H9 (cell line): ENCODE data around the gene INPP5A. TPM values are rescaled to one million over a fixed set of nuclear protein-coding genes. Genes with fewer than 3 reads are reported as not detected.

Experiments
- DNase-seq: peaks from one replicate; pipeline ENCODE4 v3.0.0-alpha.2; 2017
- H2AFZ ChIP-seq: one replicate; pipeline ENCODE4 v1.6.1; 2013; ENCODE audit warnings: mild to moderate bottlenecking, low read length, control low read depth, moderate library complexity
- H2AK5ac ChIP-seq: 2 replicates; pipeline ENCODE4 v1.6.1; 2013; ENCODE audit warnings: low read length, control low read depth, mixed read lengths; ENCODE audit not compliant: insufficient read length
- H2BK120ac ChIP-seq: one replicate; pipeline ENCODE4 v1.6.1; 2013; ENCODE audit warnings: low read depth, mild to moderate bottlenecking, low read length, control low read depth, inconsistent platforms; ENCODE audit not compliant: poor library complexity, severe bottlenecking
- H2BK12ac ChIP-seq: 2 replicates; pipeline ENCODE4 v1.6.1; 2013; ENCODE audit warnings: low read length, control low read depth, mixed read lengths, low read depth; ENCODE audit not compliant: insufficient read length
- H2BK15ac ChIP-seq: 2 replicates; pipeline ENCODE4 v1.6.1; 2013; ENCODE audit warnings: low read depth, low read length, control low read depth
- H2BK20ac ChIP-seq: one replicate; pipeline ENCODE4 v1.6.1; 2013; ENCODE audit warnings: low read depth, mild to moderate bottlenecking, low read length, control low read depth, inconsistent platforms; ENCODE audit not compliant: poor library complexity, severe bottlenecking
- H2BK5ac ChIP-seq: 2 replicates; pipeline ENCODE4 v1.6.1; 2013; ENCODE audit warnings: low read length, control low read depth, mixed read lengths; ENCODE audit not compliant: insufficient read length
- H3K14ac ChIP-seq: 2 replicates; pipeline ENCODE4 v1.6.1; 2013; ENCODE audit warnings: low read length, control low read depth; ENCODE audit not compliant: insufficient read depth
- H3K18ac ChIP-seq: 2 replicates; pipeline ENCODE4 v1.6.1; 2013; ENCODE audit warnings: low read depth, mild to moderate bottlenecking, mixed read lengths, low read length, control low read depth; ENCODE audit not compliant: insufficient read length
- H3K23ac ChIP-seq: 2 replicates; pipeline ENCODE4 v1.6.1; 2013; ENCODE audit warnings: low read length, control low read depth, mixed read lengths, low read depth; ENCODE audit not compliant: insufficient read length
- H3K23me2 ChIP-seq: 2 replicates; pipeline ENCODE4 v1.6.1; 2013; ENCODE audit warnings: low read depth, mild to moderate bottlenecking, mixed read lengths, low read length, control low read depth; ENCODE audit not compliant: insufficient read length, poor library complexity, severe bottlenecking
- H3K27ac ChIP-seq: 2 replicates; pipeline ENCODE4 v1.5.1; 2013; ENCODE audit warnings: low read length, control low read depth, mixed read lengths, low read depth; ENCODE audit not compliant: insufficient read length
- H3K27me3 ChIP-seq: 2 replicates; pipeline ENCODE4 v1.6.1; 2013; ENCODE audit warnings: low read length, control low read depth, inconsistent platforms; ENCODE audit not compliant: insufficient read depth
- H3K4ac ChIP-seq: 2 replicates; pipeline ENCODE4 v1.6.1; 2013; ENCODE audit warnings: low read depth, mild to moderate bottlenecking, control low read depth, inconsistent platforms, low read length, moderate library complexity
- H3K4me1 ChIP-seq: 2 replicates; pipeline ENCODE4 v1.6.1; 2013; ENCODE audit warnings: low read length, control low read depth, inconsistent platforms; ENCODE audit not compliant: insufficient read depth
- H3K4me2 ChIP-seq: 2 replicates; pipeline ENCODE4 v1.6.1; 2013; ENCODE audit warnings: low read length, control low read depth, mixed read lengths; ENCODE audit not compliant: insufficient read length, insufficient read depth
- H3K56ac ChIP-seq: 2 replicates; pipeline ENCODE4 v1.6.1; 2013; ENCODE audit warnings: low read depth, mild to moderate bottlenecking, mixed read lengths, low read length, control low read depth; ENCODE audit not compliant: insufficient read length
- H3K79me1 ChIP-seq: 2 replicates; pipeline ENCODE4 v1.6.1; 2013; ENCODE audit warnings: low read depth, mild to moderate bottlenecking, moderate library complexity, low read length, control low read depth, inconsistent platforms; ENCODE audit not compliant: insufficient read depth, poor library complexity, severe bottlenecking
- H3K79me2 ChIP-seq: 2 replicates; pipeline ENCODE4 v1.6.1; 2013; ENCODE audit warnings: low read length, control low read depth, inconsistent platforms; ENCODE audit not compliant: insufficient read depth
- H3K9ac ChIP-seq: 2 replicates; pipeline ENCODE4 v1.6.1; 2013; ENCODE audit warnings: low read length, control low read depth, mixed read lengths; ENCODE audit not compliant: insufficient read length; ENCODE audit errors: extremely low read depth
- H3K9me3 ChIP-seq: one replicate; pipeline ENCODE4 v1.6.1; 2013; ENCODE audit warnings: low read depth, low read length, inconsistent platforms; ENCODE audit not compliant: control insufficient read depth
- H3T11ph ChIP-seq: one replicate; pipeline ENCODE4 v1.6.1; 2013; ENCODE audit warnings: mild to moderate bottlenecking, low read length, control low read depth, inconsistent platforms
- H4K20me1 ChIP-seq: one replicate; pipeline ENCODE4 v1.6.1; 2013; ENCODE audit not compliant: control insufficient read depth, insufficient read length, insufficient read depth
- H4K5ac ChIP-seq: 2 replicates; pipeline ENCODE4 v1.6.1; 2013; ENCODE audit warnings: low read depth, mild to moderate bottlenecking, mixed read lengths, low read length, control low read depth; ENCODE audit not compliant: insufficient read length
- H4K8ac ChIP-seq: replicated peaks from 2 replicates; pipeline ENCODE4 v1.6.1; 2013; ENCODE audit warnings: low read length, control low read depth, mixed read lengths, low read depth; ENCODE audit not compliant: insufficient read length
- H4K91ac ChIP-seq: 2 replicates; pipeline ENCODE4 v1.6.1; 2013; ENCODE audit warnings: low read depth, mild to moderate bottlenecking, moderate library complexity, mixed read lengths, low read length, control low read depth; ENCODE audit not compliant: insufficient read length
- H3K27ac Mint-ChIP-seq, 3 experiments: 2 replicates in 2 of 3; 3 replicates in 1 of 3; pipeline ENCODE4 v1.8.0; 2020 to 2021; ENCODE audit warnings: mixed read lengths in 3 of 3, mild to moderate bottlenecking in 1 of 3, moderate library complexity in 1 of 3
- H3K27me3 Mint-ChIP-seq: 2 replicates; pipeline ENCODE4 v1.8.0; 2021; ENCODE audit warnings: low read depth, mild to moderate bottlenecking, moderate library complexity, mixed read lengths
- H3K36me3 Mint-ChIP-seq, 3 experiments: 2 replicates in 2 of 3; 3 replicates in 1 of 3; pipeline ENCODE4 v1.8.0; 2020 to 2021; ENCODE audit warnings: low read depth in 3 of 3, mixed read lengths in 3 of 3; ENCODE audit not compliant: insufficient read depth in 1 of 3
- H3K4me1 Mint-ChIP-seq, 2 experiments: 2 replicates each; pipeline ENCODE4 v1.8.0; 2020; ENCODE audit warnings: mixed read lengths in 2 of 2
- H3K4me3 Mint-ChIP-seq, 2 experiments: 2 replicates in 1 of 2; 3 replicates in 1 of 2; pipeline ENCODE4 v1.8.0; 2020 to 2021; ENCODE audit warnings: mild to moderate bottlenecking in 2 of 2, mixed read lengths in 2 of 2, moderate library complexity in 1 of 2
- H3K9me3 Mint-ChIP-seq, 2 experiments: 2 replicates in 1 of 2; 3 replicates in 1 of 2; pipeline ENCODE4 v1.8.0; 2020; ENCODE audit warnings: mild to moderate bottlenecking in 2 of 2, mixed read lengths in 2 of 2, moderate library complexity in 1 of 2
- WGBS: extraction: QIAGEN DNeasy Blood & Tissue Kit; methylation state at CpG from one replicate; pipeline ENCODE4 v1.1.7; 2013; ENCODE audit warnings: missing lambda C conversion rate, low lambda C conversion rate, mixed read lengths; ENCODE audit not compliant: insufficient read length; ENCODE audit errors: extremely low coverage; 5-methylcytosine and 5-hydroxymethylcytosine counted together
- total RNA-seq: library from RNA; stranded (reverse); gene quantifications from 2 replicates; pipeline ENCODE4 v1.2.1, GENCODE V29; 2021
- TF ChIP-seq, protein P1 (sequence below): fragments of 200-600 bp; sonication (generic); conservative IDR thresholded peaks from 3 replicates; pipeline ENCODE4 v1.8.0; 2021; ENCODE audit warnings: antibody characterized with exemption, mild to moderate bottlenecking

Gene INPP5A
- total RNA-seq, 1 experiment from 2014 or later: 17.7 TPM

DNA sequence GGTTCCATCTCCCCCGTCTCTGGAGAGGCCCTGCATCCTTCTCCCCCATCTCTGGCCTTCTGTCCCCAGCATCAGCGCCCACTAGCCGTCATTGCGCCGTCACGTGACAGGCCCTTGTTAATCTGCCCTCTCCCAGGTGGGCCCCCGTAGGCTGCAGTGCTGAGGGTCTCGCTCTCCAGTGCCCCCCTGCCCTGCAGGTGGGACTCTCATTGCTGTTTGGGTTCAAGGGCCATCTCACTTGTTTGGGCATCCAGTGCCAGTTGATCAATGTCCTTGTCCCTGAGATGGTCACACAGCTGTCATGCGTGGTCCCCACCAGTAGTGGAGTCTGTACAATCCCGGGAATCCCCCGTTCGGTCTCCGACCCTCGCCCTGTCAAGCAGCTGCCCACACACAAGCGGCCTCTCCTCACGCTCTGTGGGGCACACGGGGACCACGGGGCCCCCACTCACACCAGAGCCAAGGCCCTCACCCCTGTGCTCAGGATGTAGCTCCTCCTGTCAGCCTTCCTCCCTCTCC lies 114.0 kb downstream of the INPP5A start:
- H3K23ac ChIP-seq: no peak overlapping the region
- no peak overlapping the region for H2BK120ac ChIP-seq
- no peaks in the 10 kb centered on the region for H3K27me3 ChIP-seq
- TF ChIP-seq, protein P1, sequence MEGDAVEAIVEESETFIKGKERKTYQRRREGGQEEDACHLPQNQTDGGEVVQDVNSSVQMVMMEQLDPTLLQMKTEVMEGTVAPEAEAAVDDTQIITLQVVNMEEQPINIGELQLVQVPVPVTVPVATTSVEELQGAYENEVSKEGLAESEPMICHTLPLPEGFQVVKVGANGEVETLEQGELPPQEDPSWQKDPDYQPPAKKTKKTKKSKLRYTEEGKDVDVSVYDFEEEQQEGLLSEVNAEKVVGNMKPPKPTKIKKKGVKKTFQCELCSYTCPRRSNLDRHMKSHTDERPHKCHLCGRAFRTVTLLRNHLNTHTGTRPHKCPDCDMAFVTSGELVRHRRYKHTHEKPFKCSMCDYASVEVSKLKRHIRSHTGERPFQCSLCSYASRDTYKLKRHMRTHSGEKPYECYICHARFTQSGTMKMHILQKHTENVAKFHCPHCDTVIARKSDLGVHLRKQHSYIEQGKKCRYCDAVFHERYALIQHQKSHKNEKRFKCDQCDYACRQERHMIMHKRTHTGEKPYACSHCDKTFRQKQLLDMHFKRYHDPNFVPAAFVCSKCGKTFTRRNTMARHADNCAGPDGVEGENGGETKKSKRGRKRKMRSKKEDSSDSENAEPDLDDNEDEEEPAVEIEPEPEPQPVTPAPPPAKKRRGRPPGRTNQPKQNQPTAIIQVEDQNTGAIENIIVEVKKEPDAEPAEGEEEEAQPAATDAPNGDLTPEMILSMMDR: no peak
- Mint-ChIP-seq H3K9me3 (no peaks in the 10 kb centered on the region), H3K27ac (peak overlapping the region in 1 of 3 experiments; percentile 53; a peak in 1 of 7 replicates), H3K4me3 (no peak overlapping the region), H3K36me3 (no peaks in the 10 kb centered on the region; a peak in 1 of 7 replicates), H3K4me1 (peaks cover 5 to 17% of the 10 kb centered on the region in 2 experiments; a peak in 2 of 4 replicates), H3K27me3 (no peaks in the 10 kb centered on the region)
- no peaks in the 10 kb centered on the region for H3K79me1 ChIP-seq
- no peaks in the 10 kb centered on the region for H3K9me3 ChIP-seq
- no peaks in the 10 kb centered on the region for H3K79me2 ChIP-seq
- no peak overlapping the region for H4K5ac ChIP-seq
- no peak overlapping the region for H3T11ph ChIP-seq
- H4K91ac ChIP-seq: no peak overlapping the region
- no peak overlapping the region for H3K9ac ChIP-seq
- DNase-seq: no peak
- no peak overlapping the region for H2BK20ac ChIP-seq
- H3K14ac ChIP-seq: no peak overlapping the region
- no peak overlapping the region for H3K4me2 ChIP-seq
- H2BK12ac ChIP-seq: no peak overlapping the region
- no peak overlapping the region for H4K8ac ChIP-seq
- no peak overlapping the region for H2AFZ ChIP-seq
- WGBS: no CpG with 5 or more reads among the region's 18 CpGs
- no peaks in the 10 kb centered on the region for H3K4me1 ChIP-seq
- no peak overlapping the region for H2BK5ac ChIP-seq
- H2BK15ac ChIP-seq: no peak overlapping the region
- no peak overlapping the region for H3K56ac ChIP-seq
- H2AK5ac ChIP-seq: no peak overlapping the region
- H3K4ac ChIP-seq: no peak overlapping the region
- no peak overlapping the region for H3K27ac ChIP-seq
- no peaks in the 10 kb centered on the region for H3K23me2 ChIP-seq
- H3K18ac ChIP-seq: no peak overlapping the region
- peaks cover 2% of the 10 kb centered on the region for H4K20me1 ChIP-seq
